Activated CD4-positive, alpha-beta T cell treated with anti-CD3 and anti-CD28 coated beads, Interleukin-2, amount 50 U/mL, for 16 hours (primary cell): ENCODE data around the gene LEMD3.

ENCODE experiments used
- DNase-seq: peaks from one replicate; pipeline ENCODE4 v3.0.0-alpha.2; 2020

The LEMD3 gene

GRCh38 chr12:65169320-65170208, at the start of gene LEMD3:
TSS of gene LEMD3 (plus strand) at chr12:65169583. CDS start at chr12:65169597, 14 bp downstream.
- DNase-seq, result peak; percentile 94

- peak; percentile 21 for DNase-seq
Measured at GRCh38 chr12:65121049-65121955, 48.1 kb upstream of the LEMD3 start, which contains the start of gene WIF1. TSS of gene WIF1 (minus strand) at chr12:65121305. CDS start at chr12:65121191, 114 bp downstream.

- no peak for DNase-seq
Measured at GRCh38 chr12:65121956-65122469, 47.4 kb upstream of the LEMD3 start.

- no peak for DNase-seq
Measured at GRCh38 chr12:65122703-65123102, 46.7 kb upstream of the LEMD3 start.

GRCh38 chr12:65123435-65124063, 45.8 kb upstream of the LEMD3 start:
- DNase-seq, result peak; percentile 49

GRCh38 chr12:65125247-65125646, 44.1 kb upstream of the LEMD3 start:
- DNase-seq, result no peak

GRCh38 chr12:65125975-65126374, 43.4 kb upstream of the LEMD3 start:
- no peak for DNase-seq

GRCh38 chr12:65126482-65126881, 42.9 kb upstream of the LEMD3 start:
- DNase-seq, result no peak

- DNase-seq, result no peak
Measured at GRCh38 chr12:65133879-65134278, 35.5 kb upstream of the LEMD3 start.

GRCh38 chr12:65139389-65139788, 30.0 kb upstream of the LEMD3 start:
- no peak for DNase-seq

- DNase-seq, result no peak
Measured at GRCh38 chr12:65140738-65141137, 28.6 kb upstream of the LEMD3 start.

- DNase-seq, result no peak
Measured at GRCh38 chr12:65147312-65147905, 22.0 kb upstream of the LEMD3 start.

- no peak for DNase-seq
Measured at GRCh38 chr12:65152012-65152411, 17.4 kb upstream of the LEMD3 start.

GRCh38 chr12:65152596-65152995, 16.8 kb upstream of the LEMD3 start:
- DNase-seq, result no peak

- peak; percentile 23 for DNase-seq
Measured at GRCh38 chr12:65155784-65156183, 13.6 kb upstream of the LEMD3 start.

GRCh38 chr12:65156366-65156841, 13.0 kb upstream of the LEMD3 start:
- DNase-seq, result peak; percentile 63

- no peak for DNase-seq
Measured at GRCh38 chr12:65157091-65157490, 12.3 kb upstream of the LEMD3 start.

GRCh38 chr12:65162609-65163008, 6.8 kb upstream of the LEMD3 start:
- DNase-seq, result peak; percentile 22

GRCh38 chr12:65164244-65164643, 5.1 kb upstream of the LEMD3 start:
- DNase-seq, result no peak

- DNase-seq, result no peak
Measured at GRCh38 chr12:65164774-65165173, 4.6 kb upstream of the LEMD3 start.

- DNase-seq, result no peak
Measured at GRCh38 chr12:65168681-65169319, 583 bp upstream of the LEMD3 start.
